ENCODE data around the gene LYST.
A peak's percentile ranks its signal among the peaks of the same experiment; 100 is the strongest.
"Not testable (repeated sequence)": the region's sequence is repeated elsewhere in the genome, so short reads cannot be mapped to it uniquely, and the experiment has no call there.

Gene LYST

GRCh38 chr1:235649368-235650163, 217.1 kb downstream of the LYST start, which contains the start of gene GNG4:
TSS of gene GNG4 (minus strand) at chr1:235649784. CDS start at chr1:235583838, 65,946 bp downstream.
- DNase-seq = no peak

GRCh38 chr1:235648954-235649367, 217.7 kb downstream of the LYST start:
- DNase-seq = peak; percentile 70

- DNase-seq = no peak
Measured at GRCh38 chr1:235648407-235648907, 218.2 kb downstream of the LYST start.

DNA sequence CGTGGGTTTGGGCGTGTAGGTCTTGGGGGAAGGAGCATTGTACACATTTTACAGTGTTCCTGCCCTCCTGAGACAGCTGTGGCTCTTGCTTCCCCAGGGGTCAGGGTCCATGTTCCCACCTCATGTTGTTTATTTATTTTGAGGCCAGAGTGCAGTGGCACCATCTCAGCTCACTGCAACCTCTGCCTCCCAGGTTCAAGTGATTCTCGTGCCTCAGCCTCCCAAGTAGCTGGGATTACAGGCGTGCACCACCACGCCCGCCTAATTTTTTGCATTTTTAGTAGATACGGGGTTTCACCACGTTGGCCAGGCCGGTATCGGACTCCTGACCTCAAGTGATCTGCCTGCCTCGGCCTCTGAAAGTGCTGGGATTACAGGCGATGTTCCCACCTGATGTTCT, 219.2 kb downstream of the LYST start:
- DNase-seq = not testable (repeated sequence)

- no peak for DNase-seq
Measured at GRCh38 chr1:235646463-235646862, 220.2 kb downstream of the LYST start.

DNA sequence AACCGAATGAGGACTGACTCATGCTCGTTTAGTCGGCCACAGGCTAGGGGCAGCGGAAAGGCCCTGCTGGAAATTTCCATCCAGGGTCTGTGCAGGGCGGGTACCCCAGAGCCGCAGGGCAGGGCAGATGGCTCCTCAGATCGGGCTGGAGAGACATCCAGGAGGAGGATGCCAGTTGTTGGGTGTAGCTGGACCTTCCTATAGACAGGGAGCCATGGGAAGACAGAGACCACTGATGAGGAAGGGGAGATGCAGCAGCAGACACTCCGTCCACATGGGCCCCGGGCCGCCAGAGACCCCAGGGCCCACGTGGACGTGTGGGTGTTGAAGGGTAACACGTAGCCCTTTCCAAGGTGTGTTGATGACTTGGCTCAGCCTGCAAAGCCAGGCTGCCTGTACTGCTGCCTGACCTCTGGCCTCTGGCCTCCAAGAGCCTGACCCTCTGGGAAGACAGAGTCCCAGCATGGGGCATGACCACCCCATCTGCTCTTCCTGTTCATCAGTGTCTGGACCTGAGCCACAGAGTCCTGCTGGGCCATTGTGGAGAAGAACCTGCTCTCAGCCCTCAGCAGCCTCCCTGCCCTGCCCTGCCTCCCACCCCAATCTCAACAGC, 221.9 kb downstream of the LYST start:
- no peak for DNase-seq

- no peak for DNase-seq
Measured at GRCh38 chr1:235643837-235644692, 222.6 kb downstream of the LYST start.

GRCh38 chr1:235642943-235643371, 223.7 kb downstream of the LYST start:
- DNase-seq = no peak

DNA sequence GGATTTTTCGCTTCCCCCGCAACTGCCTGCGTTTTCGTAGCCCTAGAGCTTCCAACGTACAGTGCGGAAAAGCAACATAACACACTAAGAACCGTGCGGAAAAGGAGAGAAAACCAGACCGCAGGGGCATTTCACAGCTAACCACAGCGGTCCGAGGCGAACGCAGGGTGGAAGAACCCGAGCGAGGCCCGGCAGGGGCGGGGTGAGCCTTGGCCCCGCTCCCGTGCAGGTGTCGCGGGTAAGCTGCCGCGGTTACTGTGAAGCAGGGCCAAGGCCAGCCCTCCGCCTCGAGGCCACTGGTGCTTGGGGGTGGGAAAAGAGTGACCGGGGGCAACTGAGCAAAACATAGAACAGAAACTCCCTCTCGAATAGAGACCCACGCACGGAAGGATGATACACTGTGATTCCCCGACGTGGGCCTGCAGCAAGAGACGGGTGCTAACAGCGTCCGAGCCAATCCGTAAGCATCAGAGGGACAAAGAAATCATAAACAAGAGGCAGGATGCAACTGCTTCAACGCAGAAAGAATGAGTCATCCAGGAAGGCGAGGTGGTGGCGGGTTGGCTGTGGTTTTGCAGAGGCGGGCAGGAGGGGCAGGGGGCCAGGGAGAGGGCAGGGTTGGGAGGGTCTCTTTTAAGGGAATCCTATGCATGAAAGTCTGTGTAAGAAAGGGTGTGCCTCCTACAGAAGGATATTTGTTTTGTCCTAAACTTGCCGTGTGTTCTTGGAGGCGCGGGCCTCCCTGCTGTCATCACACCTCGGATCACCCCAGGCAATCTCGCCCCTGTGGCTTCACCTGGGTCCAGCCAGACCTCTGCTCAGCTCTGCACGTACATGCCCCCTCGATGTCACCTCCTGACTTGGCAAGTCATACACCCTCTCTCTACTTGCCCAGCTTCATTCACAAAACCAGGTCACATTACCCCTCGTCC, 224.4 kb downstream of the LYST start:
- DNase-seq = no peak

DNA sequence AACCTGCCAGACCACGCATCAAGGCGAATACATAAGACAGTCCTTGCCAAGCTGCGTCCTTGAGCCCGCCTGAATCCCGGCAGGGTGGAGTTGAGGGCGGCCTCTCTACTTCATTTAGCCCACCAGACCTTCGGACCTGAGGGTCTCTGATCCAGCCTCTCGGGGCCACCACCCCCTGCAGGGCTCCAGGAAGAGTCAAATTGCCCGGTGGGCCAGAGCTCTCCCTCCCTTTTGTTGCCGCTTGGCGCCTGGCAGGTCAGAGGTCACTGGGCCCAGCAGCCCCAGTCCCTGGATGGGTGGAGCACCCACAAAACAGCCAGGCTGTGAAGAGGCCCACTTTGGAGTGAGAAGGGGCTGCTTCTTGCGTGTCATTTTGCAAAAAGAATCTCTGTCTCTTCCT, 226.1 kb downstream of the LYST start:
- no peak for DNase-seq

DNA sequence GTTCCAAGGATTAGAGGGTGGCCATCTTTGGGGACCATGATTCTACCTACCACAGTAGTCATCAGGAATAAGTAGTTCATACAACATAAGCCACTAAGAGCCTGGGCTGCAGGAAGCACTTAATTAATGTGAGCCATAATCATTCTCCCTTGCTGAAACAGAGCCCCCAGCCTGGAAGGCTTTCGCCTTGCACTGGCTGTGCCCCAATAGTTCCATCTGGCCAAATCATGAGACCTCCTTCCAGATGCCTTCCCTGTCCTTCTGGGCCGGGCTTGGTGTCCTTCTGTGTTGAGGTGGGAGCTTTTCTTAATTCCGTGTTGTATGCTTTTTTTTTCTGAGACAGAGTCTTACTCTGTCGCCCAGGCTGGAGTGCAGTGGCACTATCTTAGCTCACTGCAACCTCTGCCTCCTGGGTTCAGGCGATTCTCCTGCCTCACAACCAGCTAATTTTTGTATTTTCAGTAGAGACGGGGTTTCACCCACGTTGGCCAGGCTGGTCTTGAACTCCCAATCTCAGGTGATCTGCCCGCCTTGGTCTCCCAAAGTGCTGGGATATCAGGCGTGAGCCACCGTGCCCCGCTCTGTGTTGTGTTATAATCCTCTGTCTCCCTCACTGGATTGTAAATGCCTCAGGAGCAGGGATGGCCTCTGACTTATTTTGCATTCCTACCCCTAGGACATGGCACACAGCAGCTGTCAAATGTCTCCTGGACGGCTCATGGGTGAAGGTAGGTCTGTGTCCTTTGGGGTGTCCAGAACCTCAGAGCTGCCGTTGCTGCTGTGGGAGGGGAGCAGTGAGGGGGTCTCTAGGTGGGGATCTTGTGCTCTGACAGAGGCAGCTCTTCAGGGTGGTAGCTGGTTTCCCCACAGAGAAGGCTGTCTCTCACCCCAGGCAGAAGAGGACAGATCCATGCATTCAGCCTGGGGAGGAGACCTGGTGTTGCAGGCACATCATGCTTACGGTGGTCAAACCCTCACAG, 227.2 kb downstream of the LYST start:
- no peak for DNase-seq

GRCh38 chr1:235638612-235639011, 228.1 kb downstream of the LYST start:
- DNase-seq = not testable (repeated sequence)

- DNase-seq = no peak
Measured at GRCh38 chr1:235637756-235638534, 228.8 kb downstream of the LYST start.

- DNase-seq = no peak
Measured at GRCh38 chr1:235635938-235636662, 230.6 kb downstream of the LYST start.

GRCh38 chr1:235632506-235633401, 234.0 kb downstream of the LYST start:
- no peak for DNase-seq

GRCh38 chr1:235631816-235632215, 234.9 kb downstream of the LYST start:
- no peak for DNase-seq

DNA sequence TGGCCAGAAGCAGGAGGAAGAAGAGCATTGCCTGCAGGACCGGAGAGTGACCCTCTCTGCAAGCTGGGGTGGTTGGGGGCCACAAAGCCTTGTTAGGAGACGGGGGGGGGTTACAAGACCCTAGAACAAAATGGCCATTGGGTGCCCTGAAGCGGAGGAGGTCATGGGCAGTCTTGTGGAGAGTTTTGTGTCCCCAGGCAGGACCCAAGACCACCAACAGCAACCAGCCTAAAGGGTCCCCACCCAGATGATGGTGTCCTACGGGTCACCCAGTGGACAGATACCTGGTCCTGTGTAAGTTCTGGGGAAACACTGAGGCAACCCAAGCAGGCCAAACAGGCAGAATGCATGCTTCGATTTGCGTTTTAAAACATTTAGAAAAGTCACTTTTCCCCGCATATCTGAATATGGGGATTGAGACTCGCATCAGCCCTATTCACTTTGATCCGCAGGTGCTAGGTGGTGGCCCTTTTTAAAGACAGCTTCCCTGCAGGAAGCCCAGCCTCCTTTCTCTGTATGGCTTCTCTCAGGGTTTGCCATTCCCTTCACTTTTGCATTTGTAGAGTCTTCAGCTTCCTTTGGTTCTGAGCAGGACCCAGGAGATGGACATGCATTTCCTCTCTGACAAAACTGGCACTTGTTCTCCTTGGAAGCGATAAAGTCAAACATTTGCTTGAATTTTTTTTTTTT, 238.2 kb downstream of the LYST start:
- no peak for DNase-seq

DNA sequence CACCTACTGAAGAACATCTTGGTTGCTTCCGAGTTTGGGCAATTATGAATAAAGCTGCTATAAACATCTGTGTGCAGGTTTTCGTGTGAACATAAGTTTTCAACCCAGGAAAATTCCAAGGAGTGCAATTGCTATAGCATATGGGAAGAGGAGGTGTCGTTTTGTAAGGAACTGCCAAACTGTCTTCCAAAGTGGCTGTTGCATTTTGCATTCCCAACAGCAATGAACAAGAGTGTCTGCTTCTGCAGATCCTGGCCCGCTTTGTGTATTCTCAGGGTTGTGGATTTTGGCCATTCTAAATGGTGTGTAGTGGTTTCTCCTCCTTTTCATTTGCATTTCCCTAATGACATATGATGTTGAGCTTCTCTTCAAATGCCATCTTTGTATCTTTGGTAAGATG, 240.9 kb downstream of the LYST start:
- DNase-seq = no peak
